PC-3 (cell line): ENCODE data around the gene C1orf21. TPM values are rescaled to one million over a fixed set of nuclear protein-coding genes. Genes with fewer than 3 reads are reported as not detected.

Experiments used
- ATAC-seq: fragments of 200-7000 bp; cut with Tn5 transposase; 2 replicates; pipeline ENCODE4 v1.9.1; 2020; ENCODE audit warnings: mild to moderate bottlenecking, moderate library complexity
- BruUV-seq: library from RNA; stranded (reverse); fragments of 400-500 nt; replicated peaks from 2 replicates; lab custom pipeline; 2021; lab: Mats Ljungman, UMichigan
- CTCF ChIA-PET: fragments of 300-600 bp; sonication (Branson Sonifier 250); formaldehyde crosslinking; loops from one replicate; lab custom pipeline; 2022; ENCODE audit warnings: antibody characterized with exemption; lab: Charles Lee
- POLR2A ChIA-PET: fragments of 300-600 bp; sonication (Branson Sonifier 250); formaldehyde crosslinking; loops from one replicate; lab custom pipeline; 2022; ENCODE audit warnings: antibody characterized with exemption; ENCODE audit not compliant: unreplicated experiment; lab: Charles Lee
- DNase-seq: peaks from one replicate; pipeline ENCODE4 v3.0.0-alpha.2; 2015
- H2AFZ ChIP-seq: fragments of 300-600 bp; sonication (generic); 2 replicates; pipeline ENCODE4 v1.6.0; 2016; ENCODE audit warnings: antibody characterized with exemption, low read length
- H3F3A ChIP-seq: fragments of 300-600 bp; sonication (generic); one replicate; pipeline ENCODE4 v1.6.0; 2017; ENCODE audit warnings: antibody characterized with exemption, low read length, control low read depth, mild to moderate bottlenecking; ENCODE audit not compliant: unreplicated experiment
- H3K27ac ChIP-seq: fragments of 300-600 bp; sonication (generic); 2 replicates; pipeline ENCODE4 v1.5.1; 2016; ENCODE audit warnings: mild to moderate bottlenecking, low read length
- H3K27me3 ChIP-seq: fragments of 300-600 bp; sonication (generic); 2 replicates; pipeline ENCODE4 v1.6.1; 2016; ENCODE audit warnings: low read length, mixed read lengths
- H3K36me3 ChIP-seq: fragments of 300-600 bp; sonication (generic); 2 replicates; pipeline ENCODE4 v1.6.1; 2016; ENCODE audit warnings: low read depth, mixed run types, low read length, mixed read lengths
- H3K4me1 ChIP-seq: fragments of 300-600 bp; sonication (generic); 2 replicates; pipeline ENCODE4 v1.5.1; 2016; ENCODE audit warnings: low read length; ENCODE audit not compliant: insufficient read depth
- H3K4me2 ChIP-seq: fragments of 300-600 bp; sonication (generic); 2 replicates; pipeline ENCODE4 v1.6.0; 2016; ENCODE audit warnings: low read length
- H3K4me3 ChIP-seq: fragments of 300-600 bp; sonication (generic); 2 replicates; pipeline ENCODE4 v1.5.1; 2016; ENCODE audit warnings: mild to moderate bottlenecking, low read length, mixed read lengths
- H3K79me2 ChIP-seq: fragments of 300-600 bp; sonication (generic); 2 replicates; pipeline ENCODE4 v1.6.1; 2017; ENCODE audit warnings: low read length, mixed read lengths
- H3K9ac ChIP-seq: fragments of 300-600 bp; sonication (generic); 2 replicates; pipeline ENCODE4 v1.6.0; 2016; ENCODE audit warnings: mild to moderate bottlenecking, low read length
- H3K9me2 ChIP-seq: fragments of 300-600 bp; sonication (generic); replicated peaks from 2 replicates; pipeline ENCODE4 v1.6.1; 2016; ENCODE audit warnings: mixed run types, low read length, mixed read lengths
- H3K9me3 ChIP-seq: fragments of 300-600 bp; sonication (generic); 2 replicates; pipeline ENCODE4 v1.6.1; 2016; ENCODE audit warnings: low read length, mixed read lengths
- H4K20me1 ChIP-seq: fragments of 300-600 bp; sonication (generic); 2 replicates; pipeline ENCODE4 v1.6.1; 2016; ENCODE audit warnings: low read length, mixed read lengths
- EZH2 ChIP-seq: fragments of 300-600 bp; sonication (generic); IDR thresholded peaks from one replicate; pipeline ENCODE4 v1.6.1; 2017; ENCODE audit warnings: antibody characterized with exemption, mild to moderate bottlenecking, low read length; ENCODE audit not compliant: unreplicated experiment
- EZH2phosphoT487 ChIP-seq: fragments of 300-600 bp; sonication (generic); IDR thresholded peaks from 2 replicates; pipeline ENCODE4 v1.6.1; 2018; ENCODE audit warnings: mild to moderate bottlenecking, antibody characterized with exemption, low read length, borderline replicate concordance
- intact Hi-C: fragments of 100-400 bp; cut with micrococcal nuclease; formaldehyde crosslinking; loops from 2 replicates; pipeline ENCODE4 v1.9.0; 2023
- total RNA-seq: library from RNA; depleted of rRNA; stranded (reverse); fragments of >200 nt; gene quantifications from 2 replicates; pipeline ENCODE4 v1.2.3, GENCODE V29; 2014
- TF ChIP-seq, protein P1 (sequence below): fragments of 300-600 bp; sonication (generic); conservative IDR thresholded peaks from 2 replicates; pipeline ENCODE4 v1.5.1; 2017; ENCODE audit warnings: antibody characterized with exemption, low read depth, mild to moderate bottlenecking, low read length

C1orf21 gene
- total RNA-seq, 1 experiment from 2014 or later, result 1.3 TPM

DNA sequence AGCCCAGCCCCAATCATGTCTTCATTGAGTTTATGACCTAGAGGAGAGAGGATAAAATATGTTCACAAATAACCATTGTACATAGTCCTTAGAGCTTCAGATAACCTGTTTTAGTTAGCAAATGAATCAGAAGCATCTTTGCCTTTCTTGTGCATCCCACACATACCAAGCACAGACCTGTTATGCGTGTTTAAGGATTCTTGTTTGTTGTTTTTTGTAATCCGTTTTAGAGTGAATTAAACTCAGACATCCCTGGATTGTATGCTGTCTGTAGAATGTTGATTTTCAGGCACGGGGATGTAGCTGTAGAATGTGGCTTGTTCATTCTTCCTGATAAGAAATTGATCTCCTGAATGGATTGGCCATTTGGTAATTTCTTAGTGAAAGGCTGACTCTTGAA lies 232.0 kb downstream of the C1orf21 start:
- CTCF ChIA-PET, result no interaction called here

DNA sequence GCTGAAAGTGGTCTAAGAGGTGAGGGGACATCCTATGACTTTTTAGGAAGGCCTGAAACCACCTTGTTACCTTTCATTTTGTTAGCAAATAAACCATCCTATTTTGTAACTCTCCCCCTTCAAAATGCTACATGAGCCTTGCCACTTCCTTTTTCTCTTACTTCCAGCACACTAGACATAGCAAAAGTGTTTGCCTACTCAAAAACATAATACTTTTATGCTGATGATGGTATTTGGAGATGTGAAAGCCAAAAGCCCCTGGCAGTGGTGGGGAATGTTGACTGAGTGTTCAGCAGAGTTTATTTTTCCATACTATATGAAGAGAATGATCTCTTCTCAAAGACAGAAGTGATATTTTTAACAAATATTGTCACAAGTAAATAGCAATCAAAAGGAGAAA lies 233.6 kb downstream of the C1orf21 start:
- H3K27me3 ChIP-seq, result no peaks in the 10 kb centered on the region
- ChIA-PET CTCF (no interaction called here), POLR2A (no interaction called here)
- H3K9ac ChIP-seq, result no peak overlapping the region
- no peaks in the 10 kb centered on the region for H3K9me3 ChIP-seq
- ATAC-seq (no peak), DNase-seq (no peak)
- no peak overlapping the region for H3K4me2 ChIP-seq
- H3K4me1 ChIP-seq, result peaks cover 29% of the 10 kb centered on the region
- no peaks in the 10 kb centered on the region for H3K9me2 ChIP-seq
- no peak overlapping the region for H3K4me3 ChIP-seq
- TF ChIP-seq EZH2, result no peak
- no peak for TF ChIP-seq EZH2phosphoT487
- TF ChIP-seq, protein P1, sequence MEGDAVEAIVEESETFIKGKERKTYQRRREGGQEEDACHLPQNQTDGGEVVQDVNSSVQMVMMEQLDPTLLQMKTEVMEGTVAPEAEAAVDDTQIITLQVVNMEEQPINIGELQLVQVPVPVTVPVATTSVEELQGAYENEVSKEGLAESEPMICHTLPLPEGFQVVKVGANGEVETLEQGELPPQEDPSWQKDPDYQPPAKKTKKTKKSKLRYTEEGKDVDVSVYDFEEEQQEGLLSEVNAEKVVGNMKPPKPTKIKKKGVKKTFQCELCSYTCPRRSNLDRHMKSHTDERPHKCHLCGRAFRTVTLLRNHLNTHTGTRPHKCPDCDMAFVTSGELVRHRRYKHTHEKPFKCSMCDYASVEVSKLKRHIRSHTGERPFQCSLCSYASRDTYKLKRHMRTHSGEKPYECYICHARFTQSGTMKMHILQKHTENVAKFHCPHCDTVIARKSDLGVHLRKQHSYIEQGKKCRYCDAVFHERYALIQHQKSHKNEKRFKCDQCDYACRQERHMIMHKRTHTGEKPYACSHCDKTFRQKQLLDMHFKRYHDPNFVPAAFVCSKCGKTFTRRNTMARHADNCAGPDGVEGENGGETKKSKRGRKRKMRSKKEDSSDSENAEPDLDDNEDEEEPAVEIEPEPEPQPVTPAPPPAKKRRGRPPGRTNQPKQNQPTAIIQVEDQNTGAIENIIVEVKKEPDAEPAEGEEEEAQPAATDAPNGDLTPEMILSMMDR, result no peak
- H3F3A ChIP-seq, result no peaks in the 10 kb centered on the region
- no peak overlapping the region for H3K27ac ChIP-seq
- H3K79me2 ChIP-seq, result no peaks in the 10 kb centered on the region
- no TSS peak for BruUV-seq
- no peaks in the 10 kb centered on the region for H3K36me3 ChIP-seq
- no peak overlapping the region for H2AFZ ChIP-seq
- intact Hi-C loops, result no loop called here
- no peaks in the 10 kb centered on the region for H4K20me1 ChIP-seq

More for the DNA sequence above, 232.0 kb downstream of the C1orf21 start:
- Histone ChIP-seq H3F3A (no peaks in the 10 kb centered on the region), H3K36me3 (no peaks in the 10 kb centered on the region), H3K4me1 (peaks cover 21% of the 10 kb centered on the region), H3K9ac (no peak overlapping the region), H3K9me3 (no peaks in the 10 kb centered on the region), H3K27me3 (no peaks in the 10 kb centered on the region), H2AFZ (no peak overlapping the region), H3K79me2 (no peaks in the 10 kb centered on the region), H3K27ac (no peak overlapping the region), H3K4me3 (no peak overlapping the region), H3K4me2 (no peak overlapping the region), H4K20me1 (no peaks in the 10 kb centered on the region), H3K9me2 (no peaks in the 10 kb centered on the region)
- DNase-seq, result no peak
- intact Hi-C loops, result no loop called here
- POLR2A ChIA-PET, result no interaction called here
- BruUV-seq, result no TSS peak
- TF ChIP-seq EZH2 (no peak), EZH2phosphoT487 (no peak)
- TF ChIP-seq, protein P1, result no peak
- ATAC-seq, result no peak

DNA sequence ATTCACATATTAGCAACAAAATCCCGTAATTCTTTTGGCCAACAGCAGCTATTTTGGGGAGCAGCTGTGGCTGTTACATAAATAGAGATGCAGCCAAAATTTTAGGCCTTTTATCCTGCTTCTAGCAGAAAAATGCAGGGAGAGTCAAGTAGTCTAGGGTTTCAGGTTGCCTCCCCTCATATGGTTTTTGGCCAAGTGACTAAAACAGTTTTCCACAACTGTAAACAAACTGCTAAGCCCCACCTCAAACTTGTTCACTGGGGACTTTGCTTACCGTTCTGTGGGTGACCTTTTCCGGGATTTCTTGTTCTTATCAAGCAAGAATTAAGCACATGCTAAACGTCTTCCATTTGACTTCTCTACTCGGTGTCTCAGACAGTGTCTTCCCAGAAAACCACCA lies 234.4 kb downstream of the C1orf21 start:
- no peak overlapping the region for H3K27ac ChIP-seq
- POLR2A ChIA-PET, result no interaction called here
- BruUV-seq, result no TSS peak
- no peak overlapping the region for H3K4me2 ChIP-seq
- DNase-seq (no peak), ATAC-seq (no peak)
- no peak overlapping the region for H2AFZ ChIP-seq
- TF ChIP-seq EZH2 (no peak), EZH2phosphoT487 (no peak)
- TF ChIP-seq, protein P1, result no peak
- H3K4me3 ChIP-seq, result no peak overlapping the region
- H3K27me3 ChIP-seq, result no peaks in the 10 kb centered on the region
- no peaks in the 10 kb centered on the region for H3K36me3 ChIP-seq
- H3K4me1 ChIP-seq, result peaks cover 29% of the 10 kb centered on the region
- H3K9me3 ChIP-seq, result no peaks in the 10 kb centered on the region
- intact Hi-C loops, result no loop called here
- CTCF ChIA-PET, result no interaction called here
- no peak overlapping the region for H3K9ac ChIP-seq
- no peaks in the 10 kb centered on the region for H3K9me2 ChIP-seq
- H4K20me1 ChIP-seq, result no peaks in the 10 kb centered on the region
- no peaks in the 10 kb centered on the region for H3F3A ChIP-seq
- H3K79me2 ChIP-seq, result no peaks in the 10 kb centered on the region
